Endothelial cell (in vitro differentiated cells): Measurements from ENCODE around the gene SEMA3F. TPM values are rescaled to one million over a fixed set of nuclear protein-coding genes. Genes with fewer than 3 reads are reported as not detected.

ENCODE experiments used
- DNase-seq: peaks from one replicate; pipeline ENCODE4 v3.0.0; 2021; ENCODE audit warnings: low spot score
- H3K27ac Mint-ChIP-seq: one replicate; pipeline ENCODE4 v1.8.0; 2021; ENCODE audit warnings: mixed read lengths, inconsistent platforms; ENCODE audit not compliant: unreplicated experiment
- H3K27me3 Mint-ChIP-seq: one replicate; pipeline ENCODE4 v1.8.0; 2021; ENCODE audit warnings: mild to moderate bottlenecking, moderate library complexity, mixed read lengths, inconsistent platforms; ENCODE audit not compliant: unreplicated experiment
- H3K36me3 Mint-ChIP-seq: one replicate; pipeline ENCODE4 v1.8.0; 2021; ENCODE audit warnings: mild to moderate bottlenecking, low read depth, mixed read lengths, inconsistent platforms; ENCODE audit not compliant: unreplicated experiment
- H3K4me1 Mint-ChIP-seq: one replicate; pipeline ENCODE4 v1.8.0; 2021; ENCODE audit warnings: mild to moderate bottlenecking, mixed read lengths, inconsistent platforms; ENCODE audit not compliant: unreplicated experiment
- H3K4me3 Mint-ChIP-seq: one replicate; pipeline ENCODE4 v1.8.0; 2021; ENCODE audit warnings: mild to moderate bottlenecking, mixed read lengths, inconsistent platforms; ENCODE audit not compliant: unreplicated experiment
- H3K9me3 Mint-ChIP-seq: one replicate; pipeline ENCODE4 v1.8.0; 2021; ENCODE audit warnings: mixed read lengths, inconsistent platforms; ENCODE audit not compliant: unreplicated experiment
- total RNA-seq: library from RNA; stranded (reverse); fragmentation: NEBNext Ultra II Directional; extraction: Animal tissue kit (Norgen Biotek cat#: 25700); gene quantifications from one replicate; pipeline ENCODE4 v1.2.1, GENCODE V29; 2021; ENCODE audit not compliant: unreplicated experiment
- TF ChIP-seq, protein P1 (sequence below): fragments of 200-600 bp; sonication (generic); IDR thresholded peaks from one replicate; pipeline ENCODE4 v1.5.0; 2021; ENCODE audit warnings: antibody characterized with exemption; ENCODE audit not compliant: unreplicated experiment

The SEMA3F gene
- total RNA-seq, 1 donor from 2014 or later: 21.3 TPM

DNA sequence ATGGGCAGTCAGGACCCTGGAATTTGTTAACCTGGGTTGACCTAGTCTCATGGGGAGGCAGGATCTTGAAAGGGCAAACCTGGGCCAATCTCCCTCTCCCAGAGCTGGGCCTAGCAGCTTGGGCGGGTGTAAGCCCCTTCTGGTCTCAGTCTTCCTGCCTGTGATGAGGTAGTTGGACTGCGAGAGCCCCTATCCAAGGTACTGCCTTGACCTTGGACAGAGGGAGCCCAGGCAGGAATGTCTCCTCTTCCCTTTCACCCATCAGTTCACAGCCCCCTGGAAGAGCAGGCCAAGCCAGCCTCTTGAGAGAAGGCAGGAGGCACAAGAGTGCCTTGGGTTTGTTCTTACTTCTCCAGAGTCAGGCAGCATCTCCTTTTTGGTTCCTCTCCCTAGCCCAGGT, 24.7 kb upstream of the SEMA3F start:
- H3K4me3 Mint-ChIP-seq: no peak overlapping the region
- TF ChIP-seq, protein P1, sequence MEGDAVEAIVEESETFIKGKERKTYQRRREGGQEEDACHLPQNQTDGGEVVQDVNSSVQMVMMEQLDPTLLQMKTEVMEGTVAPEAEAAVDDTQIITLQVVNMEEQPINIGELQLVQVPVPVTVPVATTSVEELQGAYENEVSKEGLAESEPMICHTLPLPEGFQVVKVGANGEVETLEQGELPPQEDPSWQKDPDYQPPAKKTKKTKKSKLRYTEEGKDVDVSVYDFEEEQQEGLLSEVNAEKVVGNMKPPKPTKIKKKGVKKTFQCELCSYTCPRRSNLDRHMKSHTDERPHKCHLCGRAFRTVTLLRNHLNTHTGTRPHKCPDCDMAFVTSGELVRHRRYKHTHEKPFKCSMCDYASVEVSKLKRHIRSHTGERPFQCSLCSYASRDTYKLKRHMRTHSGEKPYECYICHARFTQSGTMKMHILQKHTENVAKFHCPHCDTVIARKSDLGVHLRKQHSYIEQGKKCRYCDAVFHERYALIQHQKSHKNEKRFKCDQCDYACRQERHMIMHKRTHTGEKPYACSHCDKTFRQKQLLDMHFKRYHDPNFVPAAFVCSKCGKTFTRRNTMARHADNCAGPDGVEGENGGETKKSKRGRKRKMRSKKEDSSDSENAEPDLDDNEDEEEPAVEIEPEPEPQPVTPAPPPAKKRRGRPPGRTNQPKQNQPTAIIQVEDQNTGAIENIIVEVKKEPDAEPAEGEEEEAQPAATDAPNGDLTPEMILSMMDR: no peak
- no peak for DNase-seq
- H3K27ac Mint-ChIP-seq: no peak overlapping the region
- no peaks in the 10 kb centered on the region for H3K4me1 Mint-ChIP-seq
- H3K9me3 Mint-ChIP-seq: no peaks in the 10 kb centered on the region
- peaks cover 15% of the 10 kb centered on the region for H3K27me3 Mint-ChIP-seq
- no peaks in the 10 kb centered on the region for H3K36me3 Mint-ChIP-seq

DNA sequence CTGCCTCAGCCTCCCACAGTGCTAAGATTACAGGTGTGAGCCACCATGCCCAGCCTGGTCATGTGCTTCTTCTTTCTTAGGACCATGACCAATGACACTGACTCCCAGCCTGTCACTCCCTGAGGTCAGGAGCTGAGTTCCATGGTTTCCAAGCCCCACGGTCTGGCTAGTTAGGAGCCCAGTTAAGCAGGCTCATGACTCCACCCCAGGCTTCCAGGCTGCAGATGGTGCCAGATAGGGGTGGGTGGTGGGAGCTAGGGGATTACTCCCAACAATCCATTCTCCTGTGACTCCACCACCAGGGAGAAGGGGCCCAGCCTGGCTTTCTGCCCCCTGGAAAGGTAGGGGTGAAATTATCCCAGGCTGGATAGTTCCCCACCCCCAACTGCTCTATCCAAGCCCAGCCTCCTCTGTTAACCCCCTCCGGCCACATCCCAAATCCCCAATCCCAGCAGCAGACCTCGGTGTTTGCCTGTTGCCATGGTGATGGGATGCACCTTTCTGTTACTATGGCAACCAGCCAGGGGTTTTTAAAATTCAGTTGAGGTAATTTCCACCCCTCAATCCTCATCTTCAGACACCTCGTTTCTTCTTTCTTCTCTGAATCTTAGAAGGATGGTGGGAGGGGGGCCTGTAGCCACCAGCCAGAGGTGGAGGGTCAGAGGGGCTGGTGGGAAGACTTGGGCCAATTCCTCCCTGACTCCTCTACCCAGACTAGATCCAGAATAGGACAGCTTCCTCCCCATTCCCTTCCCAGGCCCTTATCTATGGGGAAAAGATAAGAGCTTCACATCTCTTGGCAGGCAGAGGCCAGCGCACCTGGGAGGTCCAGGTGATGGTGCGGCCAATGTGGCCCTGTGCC, 22.5 kb upstream of the SEMA3F start:
- Mint-ChIP-seq H3K27ac (peak overlapping the region; percentile 45), H3K4me3 (no peak overlapping the region)

DNA sequence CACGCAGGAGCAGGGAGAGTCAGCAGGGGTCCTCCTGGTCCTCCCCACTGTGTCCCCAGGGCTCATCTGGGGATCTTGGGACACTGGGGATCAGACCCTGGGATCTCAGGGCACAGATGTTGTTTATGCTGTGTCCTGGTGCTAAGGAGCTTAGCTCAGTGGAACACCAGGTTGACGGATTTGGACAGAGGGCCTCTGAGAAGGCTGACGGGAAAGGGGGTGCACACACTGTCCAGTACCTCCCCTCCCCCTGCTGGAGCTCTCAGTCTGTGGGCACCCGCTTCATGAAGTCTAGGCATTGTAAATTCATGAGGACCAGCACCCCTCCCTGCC, 21.9 kb upstream of the SEMA3F start:
- Mint-ChIP-seq H3K4me1 (peaks cover 4% of the 10 kb centered on the region), H3K36me3 (no peaks in the 10 kb centered on the region), H3K27ac (peak overlapping the region; percentile 45), H3K9me3 (no peaks in the 10 kb centered on the region), H3K27me3 (peaks cover 7% of the 10 kb centered on the region), H3K4me3 (no peak overlapping the region)
- TF ChIP-seq, protein P1: no peak
- no peak for DNase-seq

More for the DNA sequence above, 22.5 kb upstream of the SEMA3F start:
- DNase-seq: no peak
- TF ChIP-seq, protein P1: no peak
- Mint-ChIP-seq H3K36me3 (no peaks in the 10 kb centered on the region), H3K27me3 (peaks cover 9% of the 10 kb centered on the region), H3K4me1 (peaks cover 3% of the 10 kb centered on the region), H3K9me3 (no peaks in the 10 kb centered on the region)

DNA sequence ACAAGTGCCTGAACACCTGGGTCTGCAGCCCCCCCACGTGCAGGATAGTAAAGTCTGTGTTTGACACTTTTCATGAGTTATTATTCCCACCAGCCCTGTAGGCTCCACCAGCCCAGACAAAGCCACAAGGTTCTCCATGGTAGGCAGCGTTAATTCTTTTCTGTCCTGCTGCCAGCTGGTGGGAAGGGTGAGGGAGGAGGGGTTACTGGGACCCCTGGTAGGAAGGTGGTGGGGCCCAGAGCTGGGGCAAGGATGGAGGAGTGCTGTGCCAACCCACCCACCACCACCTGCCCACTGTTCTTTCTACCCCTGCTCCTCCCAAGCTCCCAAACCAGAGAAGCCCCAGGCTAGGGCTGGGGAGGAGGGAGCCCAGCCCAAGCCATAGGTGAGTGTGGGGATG, 20.8 kb upstream of the SEMA3F start:
- no peaks in the 10 kb centered on the region for H3K36me3 Mint-ChIP-seq
- TF ChIP-seq, protein P1: no peak
- peaks cover 15% of the 10 kb centered on the region for H3K4me1 Mint-ChIP-seq
- peaks cover 5% of the 10 kb centered on the region for H3K27me3 Mint-ChIP-seq
- H3K9me3 Mint-ChIP-seq: no peaks in the 10 kb centered on the region
- H3K4me3 Mint-ChIP-seq: no peak overlapping the region
- H3K27ac Mint-ChIP-seq: no peak overlapping the region
- no peak for DNase-seq

DNA sequence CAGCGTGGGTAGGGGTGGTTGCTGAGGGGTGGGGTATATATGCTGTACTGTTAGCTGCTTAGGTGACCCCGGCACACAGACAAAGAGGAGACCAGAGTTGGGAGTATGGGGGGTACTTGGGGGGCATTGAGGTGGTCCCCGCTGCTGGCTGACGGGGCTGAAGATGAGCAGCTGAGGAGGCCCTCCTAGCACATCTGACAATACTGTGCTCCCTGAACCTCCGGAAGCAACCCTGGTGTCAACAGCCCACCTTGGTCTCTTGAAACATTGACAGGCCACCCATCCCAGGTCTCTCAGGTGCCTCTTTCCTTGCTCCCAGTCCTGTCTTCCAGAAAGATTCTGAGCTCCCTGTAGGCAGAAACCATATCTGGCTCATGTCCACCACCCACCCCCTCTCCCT, 19.2 kb upstream of the SEMA3F start:
- Mint-ChIP-seq H3K4me1 (peaks cover 20% of the 10 kb centered on the region), H3K27ac (no peak overlapping the region), H3K4me3 (no peak overlapping the region), H3K36me3 (no peaks in the 10 kb centered on the region), H3K27me3 (peaks cover 9% of the 10 kb centered on the region), H3K9me3 (no peaks in the 10 kb centered on the region)
- DNase-seq: no peak
- TF ChIP-seq, protein P1: no peak
